ENCODE data around the gene CCNJL.
"Not testable (repeated sequence)": the region's sequence is repeated elsewhere in the genome, so short reads cannot be mapped to it uniquely, and the experiment has no call there.

CCNJL gene

DNA sequence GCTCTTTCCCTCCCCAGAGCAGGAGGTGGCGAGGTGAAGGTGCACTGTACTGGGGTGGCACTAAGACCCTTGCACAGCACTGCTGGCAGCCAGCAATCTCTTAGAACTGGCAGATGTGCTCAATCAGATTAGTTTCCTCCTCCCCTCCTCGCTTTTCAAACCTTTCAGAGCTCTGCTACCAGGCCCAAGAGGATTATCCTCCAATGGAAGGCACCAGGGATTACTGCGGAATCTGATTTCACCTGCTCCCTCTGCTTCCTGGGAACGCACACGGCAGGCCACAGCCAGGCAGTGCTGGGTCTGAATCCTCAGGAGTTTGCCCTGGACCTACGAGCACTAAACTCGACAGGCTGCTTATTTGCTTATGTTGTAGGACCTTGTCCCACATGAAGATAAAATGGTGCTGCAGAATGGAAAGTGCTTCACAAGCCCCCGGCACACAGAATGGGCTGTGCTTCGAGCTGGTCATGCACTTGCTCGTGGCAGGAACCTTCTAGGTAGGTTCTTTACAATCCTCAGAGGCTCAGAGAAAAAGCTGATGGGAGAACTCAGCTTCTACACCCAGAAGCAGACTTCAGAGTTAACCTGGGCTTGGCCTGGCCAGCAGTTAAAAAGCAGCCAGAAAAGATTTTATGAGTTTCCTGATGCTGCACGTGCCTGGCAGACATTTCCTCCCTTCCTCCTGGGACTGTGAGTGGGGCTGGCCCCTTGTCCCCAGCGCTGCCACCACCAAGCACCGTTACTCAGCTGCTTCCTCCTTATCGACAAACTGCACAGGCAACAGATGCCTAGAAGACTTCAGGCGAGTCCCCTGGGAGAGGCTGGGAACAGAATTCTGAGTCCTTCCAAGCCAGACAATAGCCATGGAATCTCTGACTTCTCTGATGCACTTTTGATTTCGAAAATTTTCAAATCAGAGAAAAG lies 50.0 kb downstream of the CCNJL start:
- no peak for DNase-seq

DNA sequence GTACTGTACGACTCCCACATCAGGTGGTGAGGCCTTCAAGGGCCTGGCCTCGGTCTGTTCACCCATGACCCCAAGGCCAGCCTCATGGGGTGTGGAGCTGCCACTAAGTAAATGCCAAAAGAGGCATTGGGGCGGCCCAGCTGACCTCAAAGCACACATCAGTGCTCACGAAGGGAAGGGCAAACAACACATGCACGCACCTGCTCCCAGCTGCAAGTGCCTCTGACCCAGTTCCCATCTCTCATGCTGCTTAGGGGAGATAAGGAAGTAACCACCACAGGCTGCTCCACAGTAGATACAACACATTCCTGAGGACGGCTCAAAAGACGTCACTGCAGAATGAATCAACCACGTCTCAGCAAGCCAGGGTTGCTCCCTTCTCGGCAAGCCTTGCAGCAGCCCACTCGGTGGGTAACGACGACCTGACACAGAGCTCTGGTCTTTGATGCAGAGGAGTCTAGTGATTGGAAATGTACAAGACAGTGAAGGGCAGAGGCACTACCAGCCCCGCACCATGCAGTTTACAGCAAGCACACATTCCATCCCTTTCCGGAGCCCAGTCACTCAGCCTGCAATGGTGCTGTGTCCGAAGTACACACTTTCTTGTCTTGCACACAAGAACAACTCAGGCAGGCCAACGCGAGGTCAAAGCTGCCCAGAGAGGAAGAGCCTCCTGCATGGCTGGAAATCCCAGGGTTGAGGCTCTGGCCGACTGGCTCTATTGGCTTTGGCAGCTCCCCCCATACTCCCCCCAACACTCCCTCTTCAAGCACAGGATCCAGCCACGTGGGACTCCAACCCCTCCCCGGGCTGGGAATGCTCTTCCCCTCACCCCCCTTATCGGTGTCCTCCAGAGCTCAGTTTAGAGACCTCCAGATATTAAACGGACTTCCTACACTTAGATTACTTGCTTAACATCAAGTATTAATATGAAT lies 51.2 kb downstream of the CCNJL start:
- no peak for DNase-seq

DNA sequence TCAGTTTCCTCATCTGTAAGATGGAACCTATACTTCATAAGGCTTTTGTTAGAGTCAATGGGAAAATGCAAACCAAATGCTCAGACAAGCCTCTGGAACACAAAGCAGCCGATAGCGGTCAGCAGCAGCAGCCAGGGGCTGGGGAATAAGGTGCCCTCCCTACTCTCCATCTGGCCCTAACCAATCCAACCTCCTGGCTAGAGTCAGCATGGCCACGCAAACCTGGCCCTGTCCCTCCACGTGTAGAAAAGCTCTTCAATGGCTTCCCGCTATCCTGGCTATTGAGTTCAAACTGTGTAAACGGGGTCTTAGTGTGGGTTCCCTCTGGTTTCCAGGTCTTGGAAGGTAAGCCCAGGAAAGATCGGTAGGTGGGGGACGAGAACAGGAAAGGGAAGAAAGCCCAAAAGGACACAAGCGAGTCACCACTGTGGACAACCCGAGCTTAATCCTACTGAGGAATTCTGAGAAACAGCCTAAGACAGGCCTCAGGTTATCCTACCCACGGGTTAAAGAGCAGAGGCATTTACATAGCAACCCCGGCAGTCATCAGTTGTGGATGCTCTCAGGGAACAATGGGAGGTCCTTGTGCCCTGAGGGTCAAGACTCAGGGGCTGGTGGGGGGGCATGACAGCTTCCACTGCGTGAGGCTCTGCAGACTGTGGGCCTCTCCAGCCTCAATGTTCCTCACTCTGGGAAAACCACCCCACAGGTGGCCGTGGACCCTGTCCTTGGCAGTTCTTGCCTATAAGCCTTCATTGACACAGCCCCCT lies 52.2 kb downstream of the CCNJL start:
- no peak for DNase-seq

GRCh38 chr5:160259341-160259740 lies 53.0 kb downstream of the CCNJL start:
- DNase-seq = no peak

DNA sequence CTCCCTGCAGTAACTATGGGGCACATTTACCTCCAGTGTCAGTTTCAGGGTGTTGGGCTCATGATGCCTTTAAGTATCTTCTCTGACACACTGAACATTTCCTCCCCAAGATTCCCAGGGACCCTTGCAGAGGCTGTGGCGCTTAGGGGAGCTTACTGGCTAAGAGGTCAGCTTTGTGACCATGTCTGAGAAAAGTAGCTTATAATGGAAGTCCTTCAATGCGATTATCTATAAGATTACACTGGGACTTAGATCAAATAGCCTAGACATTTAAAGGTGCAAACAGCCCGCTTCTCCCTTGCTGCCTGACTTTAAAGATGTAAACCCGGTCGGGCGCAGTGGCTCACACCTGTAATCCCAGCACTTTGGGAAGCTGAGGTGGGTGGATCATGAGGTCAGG lies 57.7 kb downstream of the CCNJL start:
- DNase-seq = no peak

- no peak for DNase-seq
Measured at GRCh38 chr5:160253441-160253840, 58.9 kb downstream of the CCNJL start.

DNA sequence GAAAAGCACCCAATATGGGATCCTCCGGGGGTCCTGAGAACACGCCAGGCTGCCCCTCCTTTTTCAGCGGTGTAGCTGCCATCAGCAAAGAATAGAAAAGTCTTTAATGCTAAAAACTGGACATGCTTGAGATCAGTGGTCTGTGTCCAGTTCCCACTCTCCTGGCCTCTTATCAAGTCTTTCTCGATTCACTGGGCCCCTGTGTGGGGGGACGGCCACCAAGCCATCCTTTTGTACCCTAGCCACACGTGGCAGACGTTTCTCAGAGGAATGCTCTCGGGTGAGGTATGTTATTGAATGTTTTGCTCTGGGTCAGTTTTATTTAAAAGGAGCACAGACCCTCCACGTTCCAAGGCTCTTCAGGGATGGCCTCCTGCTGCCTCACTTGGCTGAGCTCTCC lies 59.4 kb downstream of the CCNJL start:
- no peak for DNase-seq

- no peak for DNase-seq
Measured at GRCh38 chr5:160251406-160252155, 60.8 kb downstream of the CCNJL start.

GRCh38 chr5:160250826-160251225 lies 61.5 kb downstream of the CCNJL start:
- no peak for DNase-seq

GRCh38 chr5:160250226-160250625 lies 62.1 kb downstream of the CCNJL start:
- DNase-seq = no peak

GRCh38 chr5:160249570-160249969 lies 62.8 kb downstream of the CCNJL start:
- not testable (repeated sequence) for DNase-seq

DNA sequence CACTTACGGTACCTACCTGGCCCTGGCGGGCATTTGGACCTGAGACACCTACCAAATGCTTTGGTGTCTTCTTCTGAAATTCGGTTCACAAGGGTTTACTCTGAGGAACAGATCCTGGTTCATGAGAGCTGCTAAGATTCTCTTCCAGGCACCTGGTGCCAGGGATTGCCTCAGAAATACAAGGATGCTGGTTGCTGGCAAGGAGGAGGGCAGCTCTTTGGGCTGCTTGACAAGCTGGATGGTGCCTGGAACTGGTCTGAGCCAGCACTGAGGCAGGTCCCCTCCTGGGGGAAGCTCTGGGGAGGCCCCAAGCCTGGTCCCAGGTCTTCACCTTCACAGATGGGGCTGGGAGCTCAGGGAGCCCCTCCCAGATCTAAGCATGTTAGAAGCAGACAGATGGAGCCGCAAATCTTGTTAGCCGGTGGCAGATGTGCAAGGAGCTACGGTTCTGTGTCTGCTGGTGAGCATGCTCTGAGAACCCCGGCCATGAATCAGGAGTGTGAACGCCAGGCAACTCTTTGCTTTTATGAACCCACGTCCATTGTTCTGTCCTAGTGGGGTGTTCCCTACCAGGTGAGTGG lies 66.8 kb downstream of the CCNJL start:
- DNase-seq = no peak

DNA sequence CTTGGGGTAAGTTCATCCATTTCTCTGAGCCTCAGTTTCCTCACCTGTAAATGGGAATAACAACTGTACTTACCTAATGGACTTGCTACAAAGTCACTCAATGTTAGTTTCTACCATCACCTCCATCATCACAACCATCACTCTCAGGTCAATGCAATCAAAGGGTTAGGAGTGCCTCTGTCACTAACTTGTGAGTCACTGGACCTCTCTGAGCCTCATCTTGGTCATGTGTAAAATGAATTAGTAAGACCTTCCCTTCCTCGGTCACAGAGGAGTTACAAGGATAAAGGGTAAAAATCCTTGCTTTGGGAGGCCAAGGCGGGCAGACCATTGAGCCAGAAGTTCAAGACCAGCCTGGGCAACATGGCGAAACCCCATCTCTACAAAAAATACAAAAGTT lies 70.2 kb downstream of the CCNJL start:
- no peak for DNase-seq

DNA sequence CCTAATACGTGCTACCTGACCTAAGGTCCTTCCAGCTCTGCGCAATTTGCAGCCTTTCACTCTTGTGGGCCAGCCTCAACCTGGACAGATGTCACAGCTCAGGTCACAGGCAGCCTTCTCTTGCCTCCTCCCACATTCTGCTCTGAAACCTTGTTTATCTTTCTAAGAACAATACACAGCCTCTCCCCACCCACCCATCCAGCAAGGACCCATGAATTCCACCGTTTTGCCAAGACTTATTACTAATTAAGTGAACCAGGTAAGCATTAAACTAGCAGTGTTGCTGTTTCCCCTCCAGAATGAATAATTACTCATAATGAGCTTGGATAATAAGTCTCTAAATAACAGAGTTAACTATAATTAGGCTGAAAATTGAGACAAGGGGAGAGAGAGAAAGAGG lies 72.0 kb downstream of the CCNJL start:
- no peak for DNase-seq

DNA sequence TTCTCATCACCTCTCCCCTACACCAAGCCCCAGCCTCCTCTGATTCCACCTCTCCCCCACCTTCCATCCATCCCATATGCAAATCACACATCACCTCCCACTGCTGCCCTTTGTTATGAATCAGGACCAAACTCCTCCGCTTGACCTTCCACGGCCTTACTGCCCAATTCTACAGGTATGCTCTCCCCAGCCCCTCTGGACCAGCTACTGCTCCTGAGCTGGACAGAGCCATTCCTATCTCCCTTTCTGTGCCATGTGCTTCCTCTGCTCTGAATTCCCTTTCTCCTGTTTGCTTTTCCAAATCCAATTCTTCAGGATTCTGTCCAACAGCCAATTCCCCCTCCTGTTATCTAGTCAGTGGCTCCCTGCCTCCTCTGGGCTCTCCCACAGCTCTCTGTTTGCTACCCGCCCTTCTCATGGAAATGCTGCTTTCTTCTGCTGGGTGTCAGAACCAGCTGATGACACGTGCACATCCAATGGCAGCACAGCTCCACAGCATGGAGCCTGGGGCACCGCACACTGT lies 74.7 kb downstream of the CCNJL start:
- no peak for DNase-seq

GRCh38 chr5:160235731-160236130 lies 76.6 kb downstream of the CCNJL start:
- DNase-seq = no peak

DNA sequence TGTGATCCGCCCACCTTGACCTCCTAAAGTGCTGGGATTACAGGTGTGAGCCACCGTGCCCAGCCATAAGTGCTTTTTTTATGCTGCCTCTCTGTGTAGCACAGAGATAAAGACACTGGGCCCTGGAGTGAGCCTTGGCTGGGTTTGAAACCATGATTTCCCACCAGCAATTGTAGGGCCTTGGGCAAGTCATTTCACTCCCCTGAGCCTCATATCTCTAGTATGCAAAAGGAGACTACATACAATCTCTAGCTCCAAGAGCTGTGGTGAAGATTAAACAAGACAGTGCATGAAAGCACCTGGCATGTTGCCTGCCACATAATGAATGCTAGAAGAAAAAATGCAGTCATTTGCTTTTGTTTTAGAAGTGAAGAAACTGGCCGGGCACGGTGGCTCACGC lies 79.1 kb downstream of the CCNJL start:
- DNase-seq = no peak

- no peak for DNase-seq
Measured at GRCh38 chr5:160231783-160232342, 80.5 kb downstream of the CCNJL start.

DNA sequence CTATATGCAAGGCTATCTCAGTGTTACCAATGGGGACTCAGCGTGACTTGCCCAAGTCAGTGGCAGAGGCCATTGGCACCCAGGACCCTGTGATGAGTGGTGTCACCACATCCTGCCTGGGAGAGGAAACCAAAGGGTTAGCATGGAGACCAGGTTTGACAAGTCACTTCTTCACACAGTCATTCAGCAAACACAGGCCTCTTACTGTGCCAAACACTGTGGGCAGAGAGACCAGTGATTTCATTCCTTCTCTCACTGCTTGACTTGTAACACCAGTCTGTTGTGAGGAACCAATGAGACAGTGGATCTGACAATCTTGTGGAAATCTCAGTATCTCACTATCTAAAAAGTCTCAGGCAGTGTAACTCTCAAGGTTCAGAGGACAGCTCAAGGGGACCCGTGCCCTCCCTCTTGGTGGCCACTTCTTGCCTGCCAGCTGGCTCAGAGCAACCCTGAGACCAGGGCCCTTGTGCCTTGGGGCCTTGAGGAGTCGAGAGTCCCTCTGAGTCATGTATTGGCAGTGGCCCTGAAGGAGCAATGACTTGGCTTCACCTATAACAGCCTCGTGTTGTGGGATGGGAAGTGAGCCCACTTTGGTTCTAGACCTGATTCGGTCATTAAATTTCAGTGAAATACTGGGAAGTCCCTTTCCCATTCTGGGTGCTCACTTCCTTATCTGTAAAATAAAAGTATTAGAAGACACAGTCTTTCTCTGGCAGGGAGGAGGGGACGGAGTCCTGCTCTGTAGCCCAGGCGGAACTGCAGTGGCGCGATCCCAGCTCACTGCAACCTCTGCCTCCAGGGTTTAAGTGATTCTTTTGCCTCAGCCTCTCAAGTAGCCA lies 81.5 kb downstream of the CCNJL start:
- peak in 3 of 56 donors; percentile 5 to 23 (median 7) for DNase-seq
